Measurements from ENCODE around the gene KRT74.

DNA sequence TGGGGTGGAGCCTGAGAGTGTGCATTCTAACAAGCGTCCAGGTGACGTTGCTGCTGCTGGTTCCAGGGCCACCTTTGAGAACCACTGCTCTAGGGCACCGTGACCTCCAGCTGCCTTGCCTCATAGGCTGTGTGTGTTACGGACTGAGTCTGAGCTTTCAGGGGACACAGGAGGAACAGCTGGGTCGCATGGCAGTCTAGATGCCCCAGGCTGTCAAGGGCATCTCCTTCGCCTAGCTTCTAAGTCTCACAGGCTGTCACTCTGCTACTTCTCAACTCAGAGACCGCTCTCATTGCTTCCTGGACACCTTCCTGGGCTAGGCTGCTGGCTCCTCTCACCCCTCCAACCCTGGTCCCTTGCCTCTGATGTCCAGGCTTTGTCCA is 43.8 kb upstream of the KRT74 start:
- TF ChIP-seq, protein P1, sequence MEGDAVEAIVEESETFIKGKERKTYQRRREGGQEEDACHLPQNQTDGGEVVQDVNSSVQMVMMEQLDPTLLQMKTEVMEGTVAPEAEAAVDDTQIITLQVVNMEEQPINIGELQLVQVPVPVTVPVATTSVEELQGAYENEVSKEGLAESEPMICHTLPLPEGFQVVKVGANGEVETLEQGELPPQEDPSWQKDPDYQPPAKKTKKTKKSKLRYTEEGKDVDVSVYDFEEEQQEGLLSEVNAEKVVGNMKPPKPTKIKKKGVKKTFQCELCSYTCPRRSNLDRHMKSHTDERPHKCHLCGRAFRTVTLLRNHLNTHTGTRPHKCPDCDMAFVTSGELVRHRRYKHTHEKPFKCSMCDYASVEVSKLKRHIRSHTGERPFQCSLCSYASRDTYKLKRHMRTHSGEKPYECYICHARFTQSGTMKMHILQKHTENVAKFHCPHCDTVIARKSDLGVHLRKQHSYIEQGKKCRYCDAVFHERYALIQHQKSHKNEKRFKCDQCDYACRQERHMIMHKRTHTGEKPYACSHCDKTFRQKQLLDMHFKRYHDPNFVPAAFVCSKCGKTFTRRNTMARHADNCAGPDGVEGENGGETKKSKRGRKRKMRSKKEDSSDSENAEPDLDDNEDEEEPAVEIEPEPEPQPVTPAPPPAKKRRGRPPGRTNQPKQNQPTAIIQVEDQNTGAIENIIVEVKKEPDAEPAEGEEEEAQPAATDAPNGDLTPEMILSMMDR (IDR thresholded peaks at IDR 0.05 in 8 of 11, conservative IDR thresholded peaks at IDR 0.05 in 3 of 11), result no peak
- TF ChIP-seq POLR2A (IDR thresholded peaks at IDR 0.05) (no peak), POLR2AphosphoS5 (IDR thresholded peaks at IDR 0.05) (no peak)
